Activated T-helper 1 cell treated with Interleukin-2 at 50 U/mL for 16 hours (primary cell): ENCODE measurements around the gene PCAT6.

Experiments used
- DNase-seq: peaks from one replicate; pipeline ENCODE4 v3.0.0-alpha.2; 2020; ENCODE audit warnings: low read depth

The PCAT6 gene

DNA sequence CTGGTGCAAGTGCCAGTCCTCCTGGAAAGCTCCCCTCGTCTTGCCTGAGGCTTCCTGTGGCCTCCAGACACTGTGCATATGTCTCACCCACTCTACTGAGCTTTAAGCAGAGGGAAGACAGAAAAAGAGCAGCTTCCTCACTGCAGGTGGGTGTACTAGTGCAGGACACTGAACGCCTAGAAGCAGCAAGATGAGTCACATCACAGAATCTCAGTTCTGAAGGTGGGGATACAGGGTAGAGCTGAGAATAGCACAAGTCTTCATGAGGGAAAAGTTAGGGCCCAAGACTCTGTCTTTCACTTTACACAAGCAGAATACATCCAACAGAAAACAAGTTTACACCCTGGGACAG lies 37.4 kb downstream of the PCAT6 start:
- no peak for DNase-seq

DNA sequence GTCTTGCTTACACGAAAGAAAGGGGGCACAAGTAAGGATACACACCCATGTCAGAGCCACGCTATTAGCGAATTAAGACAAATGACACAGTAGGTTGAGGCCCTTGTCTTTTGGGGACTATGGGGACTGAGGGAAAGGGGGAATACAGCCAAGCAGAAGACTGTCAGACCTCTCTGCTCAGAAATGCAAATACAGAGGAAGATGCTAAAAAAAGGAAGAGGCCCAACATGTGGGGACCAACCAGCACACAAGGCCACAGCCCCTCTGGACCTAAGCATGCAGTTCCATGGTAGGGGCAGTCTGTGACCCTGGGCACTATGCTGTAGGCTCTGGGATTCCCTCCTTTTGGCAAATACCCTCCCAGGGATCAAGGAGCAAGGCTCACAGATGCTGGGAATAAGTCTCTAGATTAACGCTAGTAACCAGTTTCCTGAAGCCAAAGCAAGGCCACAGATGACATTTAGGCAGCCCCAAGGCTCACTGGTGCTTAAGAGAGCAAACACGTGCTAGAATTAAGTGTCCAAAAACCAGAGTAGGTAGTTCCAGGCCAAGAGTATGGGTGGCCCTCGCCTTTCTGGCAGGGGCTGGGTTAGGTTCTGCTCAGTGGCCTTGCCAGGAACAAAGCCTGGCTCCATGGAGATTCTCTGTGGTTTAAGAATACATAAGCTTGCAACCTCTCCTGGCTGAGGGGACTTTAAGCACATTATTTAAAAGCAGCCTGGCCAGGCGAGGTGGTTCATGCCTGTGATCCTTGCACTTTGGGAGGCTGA lies 40.0 kb downstream of the PCAT6 start:
- DNase-seq, result no peak

DNA sequence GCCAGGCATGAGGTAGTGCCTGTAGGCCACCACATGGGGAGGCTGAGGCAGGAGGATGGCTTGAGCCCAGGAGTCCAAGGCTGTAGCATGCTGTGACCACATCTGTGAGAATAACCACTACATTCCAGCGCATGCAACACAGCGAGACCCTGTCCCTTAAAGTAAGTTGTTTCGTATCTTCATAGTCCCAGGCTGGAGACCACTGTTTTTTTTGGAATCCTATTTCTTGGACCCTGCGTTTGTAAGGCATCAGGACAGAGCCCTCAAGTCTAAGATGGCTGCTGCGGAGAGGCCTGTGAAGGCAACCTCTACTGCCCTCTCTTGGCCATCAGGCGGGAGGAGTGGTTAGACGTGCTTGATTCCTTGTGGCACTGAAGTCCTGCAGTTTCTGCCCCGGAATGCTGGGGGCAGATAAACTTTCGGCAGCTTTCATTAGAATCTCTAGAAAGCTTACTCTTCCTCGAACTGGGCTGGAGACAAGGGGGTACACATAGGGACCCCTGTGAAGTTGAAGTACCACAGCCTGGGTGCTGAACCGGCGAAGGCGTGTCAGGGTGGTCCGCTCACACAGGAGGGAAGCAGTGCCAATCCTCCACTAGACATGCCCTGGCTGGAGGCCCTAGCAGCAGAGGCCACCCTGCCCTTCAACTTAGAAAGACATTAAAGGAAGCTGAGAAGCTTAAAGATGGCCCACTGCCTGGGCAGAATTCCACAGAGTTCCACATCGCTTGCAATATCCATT lies 41.6 kb downstream of the PCAT6 start:
- DNase-seq, result no peak

DNA sequence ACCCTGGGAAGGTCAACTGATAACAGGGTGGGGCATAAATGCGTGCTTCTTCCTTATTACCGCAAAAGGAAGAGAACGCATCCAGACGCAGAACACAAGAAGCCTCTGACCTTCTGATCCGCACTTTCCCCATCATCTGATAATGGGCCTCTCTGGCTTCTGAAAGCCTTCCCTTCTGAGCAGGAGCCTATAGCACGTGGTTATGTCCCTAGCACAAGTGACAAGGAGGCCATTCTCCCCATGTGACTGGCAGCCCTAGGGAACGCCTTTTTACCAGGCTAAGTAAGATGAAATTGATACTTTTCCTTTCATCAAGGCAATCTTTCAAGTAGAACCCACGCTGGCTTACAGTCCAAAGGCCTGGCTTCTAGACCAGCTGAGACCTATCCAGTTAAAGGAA lies 44.0 kb downstream of the PCAT6 start:
- DNase-seq, result no peak

DNA sequence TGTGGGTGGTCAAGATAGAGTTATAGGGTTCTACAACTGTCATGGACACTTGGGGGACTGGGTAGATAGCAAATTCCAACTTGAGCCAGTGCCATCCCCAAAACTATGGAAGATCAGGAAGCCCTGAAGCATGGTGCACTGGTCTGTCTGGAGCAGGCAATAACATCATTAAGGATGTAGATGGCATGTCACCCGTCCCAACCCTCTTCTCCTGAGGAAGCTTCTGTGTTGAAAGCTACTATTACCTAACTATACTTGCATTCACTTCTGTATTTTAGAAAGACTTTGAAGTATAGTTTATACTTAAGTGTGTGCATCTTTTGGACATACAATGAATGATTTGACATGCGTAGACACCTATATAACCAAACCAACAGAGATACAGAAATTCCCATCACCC lies 45.3 kb downstream of the PCAT6 start:
- DNase-seq, result no peak

- DNase-seq, result no peak
These were observed 46.4 kb downstream of the PCAT6 start for GRCh38 chr1:202857136-202857610.

DNA sequence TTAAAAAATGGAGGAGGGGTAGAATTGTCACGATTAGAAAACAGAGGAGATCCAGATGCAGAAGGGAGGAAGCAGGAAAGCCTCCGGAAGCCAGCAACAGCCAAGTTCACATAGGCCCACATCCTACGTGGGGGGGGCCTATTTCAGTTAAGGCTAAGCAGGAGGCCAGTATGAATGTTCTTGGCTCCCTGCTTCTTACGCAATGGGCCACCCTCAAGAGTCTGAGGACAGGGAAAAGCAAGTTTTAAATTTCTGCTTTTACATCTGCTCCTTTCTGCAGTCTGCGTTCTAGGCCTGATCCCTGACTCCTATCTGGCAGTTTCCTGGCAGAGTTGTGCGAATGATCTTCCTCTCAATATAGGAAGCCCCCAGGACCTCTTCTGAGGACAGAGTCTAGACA lies 47.6 kb downstream of the PCAT6 start:
- no peak for DNase-seq

DNA sequence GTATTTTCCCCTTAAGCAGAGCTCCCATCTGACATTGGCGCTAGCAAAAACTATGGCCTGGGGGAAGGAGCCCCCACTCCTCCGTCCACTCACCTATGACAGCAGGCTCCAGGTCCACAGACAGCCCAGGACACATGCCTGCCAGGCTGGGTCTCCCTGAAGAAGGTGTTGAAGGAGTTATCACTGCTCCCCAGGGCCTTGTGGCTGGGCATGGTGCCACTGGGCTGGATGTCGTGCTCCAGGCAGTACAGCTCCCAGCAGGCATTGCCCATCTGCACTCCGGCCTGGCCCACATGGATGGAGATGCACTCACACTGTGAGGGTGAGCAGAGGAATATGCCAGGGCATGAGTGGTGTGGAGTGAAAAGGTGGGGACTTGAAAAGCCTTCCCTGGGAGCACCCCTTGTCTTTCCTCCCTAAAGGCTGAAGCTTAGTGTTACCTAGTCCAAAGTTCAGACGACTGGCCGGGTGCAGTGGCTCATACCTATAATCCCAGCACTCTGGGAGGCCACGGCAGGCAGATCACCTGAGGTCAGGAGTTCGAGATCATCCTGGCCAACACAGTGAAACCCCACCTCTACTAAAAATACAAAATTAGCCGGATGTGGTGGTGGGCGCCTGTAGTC lies 48.1 kb downstream of the PCAT6 start:
- no peak for DNase-seq

DNA sequence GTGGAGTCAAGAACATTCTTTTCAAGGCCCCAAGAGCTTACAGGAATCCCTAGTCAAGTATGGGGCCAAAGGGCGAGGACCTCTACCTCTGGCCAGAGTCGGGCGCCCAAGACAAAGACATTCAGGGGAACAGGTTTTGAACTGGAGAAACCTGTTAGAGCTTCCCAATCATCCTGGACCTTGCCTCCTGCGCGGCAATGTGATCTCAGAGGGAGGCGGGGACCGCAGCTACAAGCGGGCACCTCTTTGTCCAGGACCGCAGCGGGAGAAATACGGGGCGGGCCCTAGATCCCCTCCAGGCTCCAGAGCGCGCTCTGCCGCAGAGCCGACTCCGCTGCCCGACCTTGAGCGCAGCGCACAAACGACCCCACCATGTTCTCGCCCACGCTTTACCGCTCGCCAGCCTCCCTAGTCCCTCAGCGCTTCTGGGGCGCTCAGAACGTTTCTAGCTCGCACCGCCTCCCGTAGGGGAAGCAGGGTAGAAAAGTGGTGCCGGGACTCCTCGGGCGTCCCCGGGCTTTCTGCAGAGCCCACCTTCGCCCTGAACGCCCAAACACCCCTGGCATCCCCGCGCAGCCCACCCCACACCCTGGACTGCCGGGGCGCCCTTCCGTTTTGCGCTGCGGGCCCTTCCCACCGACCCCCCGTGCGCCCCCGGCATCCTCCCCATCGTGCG lies 50.1 kb downstream of the PCAT6 start:
- DNase-seq, result no peak
